ENCODE measurements around the gene ATP6V1B1. TPM values are rescaled to one million over a fixed set of nuclear protein-coding genes. Genes with fewer than 3 reads are reported as not detected.
"Not testable (repeated sequence)": the region's sequence is repeated elsewhere in the genome, so short reads cannot be mapped to it uniquely, and the experiment has no call there.

Gene ATP6V1B1
- total and polyA plus RNA-seq, 10 of the 15 experiments (the other 5 are each of a cell fraction or from before 2014, with no cell fraction given), result not detected

GRCh38 chr2:71011786-71012185, 76.1 kb downstream of the ATP6V1B1 start:
- DNase-seq (ENCODE audit: low read depth, low spot score); H3K4me2 ChIP-seq (ENCODE audit: control insufficient read depth, insufficient read depth); ATAC-seq; FAIRE-seq; H3K27ac ChIP-seq (ENCODE audit: control insufficient read depth, insufficient read depth); H3K9me3 ChIP-seq (replicated peaks; ENCODE audit: control insufficient read depth, insufficient read depth, low read length); SMC1A ChIA-PET (ENCODE audit: uncharacterized antibody, unreplicated experiment); BruUV-seq (replicated peaks); RAD21 ChIA-PET (ENCODE audit: unreplicated experiment); CTCF ChIA-PET; H2AFZ ChIP-seq (ENCODE audit: control insufficient read depth, low read depth, low read length); in situ Hi-C loops (cut with MboI); POLR2A ChIA-PET; H3K9ac ChIP-seq (ENCODE audit: control insufficient read depth, insufficient read depth, low read length); H3K79me2 ChIP-seq (ENCODE audit: control insufficient read depth, insufficient read depth, low read length); H3K36me3 ChIP-seq (ENCODE audit: control insufficient read depth in 2 of 2, insufficient read depth in 2 of 2, low read length in 1 of 2); H3K4me3 ChIP-seq; H4K20me1 ChIP-seq (ENCODE audit: control insufficient read depth, insufficient read depth); H3K4me1 ChIP-seq (ENCODE audit: control insufficient read depth, insufficient read depth, low read length); H3K27me3 ChIP-seq (replicated peaks in 1 of 2; ENCODE audit: control insufficient read depth in 2 of 2, insufficient read depth in 2 of 2, low read length in 1 of 2); intact Hi-C loops (cut with micrococcal nuclease; ENCODE audit: unreplicated experiment): not testable (repeated sequence)
- 18% methylated on average over 6 of the region's 6 CpGs for WGBS (ENCODE audit: insufficient coverage, insufficient replicate concordance, low lambda C conversion rate, missing lambda C conversion rate)

Small RNAs within 50 kb of the gene (small RNA-seq; reads per million reads assigned to genes)
- gene RF02272 (not detected), gene RN7SL160P (not detected)

Other genes starting within 250 kb of the ATP6V1B1 start
Only the 7 nearest of the 10 such genes appear.
- not detected in 2 replicates for gene FIGLA, start 145.3 kb upstream of the ATP6V1B1 start, total RNA-seq (2014; rRNA removed)
- not detected in 2 replicates for gene FIGLA, start 145.3 kb upstream of the ATP6V1B1 start, total RNA-seq (2014; rRNA removed; fragmentation: Illumina TruSeq; extraction: Trizol)
- not detected in 2 replicates for gene FIGLA, start 145.3 kb upstream of the ATP6V1B1 start, total RNA-seq (2021)
- gene FIGLA, start 145.3 kb upstream of the ATP6V1B1 start, polyA plus RNA-seq (2011; rRNA removed), result not detected in 2 replicates
- gene FIGLA, start 145.3 kb upstream of the ATP6V1B1 start, polyA plus RNA-seq (2014; fragmentation: Illumina TruSeq; extraction: Trizol), result not detected in 2 replicates
- not detected for gene FIGLA, start 145.3 kb upstream of the ATP6V1B1 start, polyA plus RNA-seq (2014; fragmentation: Nextera tagmentation; extraction: Ambion mirVana)
- gene FIGLA, start 145.3 kb upstream of the ATP6V1B1 start, polyA plus RNA-seq (2014; rRNA removed), result not detected in 2 replicates
- not detected for gene FIGLA, start 145.3 kb upstream of the ATP6V1B1 start, polyA plus RNA-seq (2016; fragmentation: Nextera tagmentation; extraction: Ambion mirVana)
- not detected in 2 replicates for gene CLEC4F, start 115.3 kb upstream of the ATP6V1B1 start, total RNA-seq (2014; rRNA removed)
- not detected in 2 replicates for gene CLEC4F, start 115.3 kb upstream of the ATP6V1B1 start, total RNA-seq (2014; rRNA removed; fragmentation: Illumina TruSeq; extraction: Trizol)
- not detected in 2 replicates for gene CLEC4F, start 115.3 kb upstream of the ATP6V1B1 start, total RNA-seq (2021)
- gene CLEC4F, start 115.3 kb upstream of the ATP6V1B1 start, polyA plus RNA-seq (2011; rRNA removed), result 0.03 TPM in 1 of 2 replicates, not detected in the other
- not detected in 2 replicates for gene CLEC4F, start 115.3 kb upstream of the ATP6V1B1 start, polyA plus RNA-seq (2014; fragmentation: Illumina TruSeq; extraction: Trizol)
- not detected for gene CLEC4F, start 115.3 kb upstream of the ATP6V1B1 start, polyA plus RNA-seq (2014; fragmentation: Nextera tagmentation; extraction: Ambion mirVana)
- not detected in 2 replicates for gene CLEC4F, start 115.3 kb upstream of the ATP6V1B1 start, polyA plus RNA-seq (2014; rRNA removed)
- gene CLEC4F, start 115.3 kb upstream of the ATP6V1B1 start, polyA plus RNA-seq (2016; fragmentation: Nextera tagmentation; extraction: Ambion mirVana), result not detected
- not detected in 2 replicates for gene CD207, start 100.1 kb upstream of the ATP6V1B1 start, total RNA-seq (2014; rRNA removed)
- gene CD207, start 100.1 kb upstream of the ATP6V1B1 start, total RNA-seq (2014; rRNA removed; fragmentation: Illumina TruSeq; extraction: Trizol), result not detected in 2 replicates
- not detected in 2 replicates for gene CD207, start 100.1 kb upstream of the ATP6V1B1 start, total RNA-seq (2021)
- gene CD207, start 100.1 kb upstream of the ATP6V1B1 start, polyA plus RNA-seq (2011; rRNA removed), result not detected in 2 replicates
- not detected in 2 replicates for gene CD207, start 100.1 kb upstream of the ATP6V1B1 start, polyA plus RNA-seq (2014; fragmentation: Illumina TruSeq; extraction: Trizol)
- gene CD207, start 100.1 kb upstream of the ATP6V1B1 start, polyA plus RNA-seq (2014; fragmentation: Nextera tagmentation; extraction: Ambion mirVana), result not detected
- gene CD207, start 100.1 kb upstream of the ATP6V1B1 start, polyA plus RNA-seq (2014; rRNA removed), result not detected in 2 replicates
- not detected for gene CD207, start 100.1 kb upstream of the ATP6V1B1 start, polyA plus RNA-seq (2016; fragmentation: Nextera tagmentation; extraction: Ambion mirVana)
- not detected in 2 replicates for gene VAX2, start 35.3 kb upstream of the ATP6V1B1 start, total RNA-seq (2014; rRNA removed)
- not detected in 2 replicates for gene VAX2, start 35.3 kb upstream of the ATP6V1B1 start, total RNA-seq (2014; rRNA removed; fragmentation: Illumina TruSeq; extraction: Trizol)
- gene VAX2, start 35.3 kb upstream of the ATP6V1B1 start, total RNA-seq (2021), result not detected in 2 replicates
- gene VAX2, start 35.3 kb upstream of the ATP6V1B1 start, polyA plus RNA-seq (2011; rRNA removed), result not detected in 2 replicates
- gene VAX2, start 35.3 kb upstream of the ATP6V1B1 start, polyA plus RNA-seq (2014; fragmentation: Illumina TruSeq; extraction: Trizol), result not detected in 2 replicates
- not detected for gene VAX2, start 35.3 kb upstream of the ATP6V1B1 start, polyA plus RNA-seq (2014; fragmentation: Nextera tagmentation; extraction: Ambion mirVana)
- not detected in 2 replicates for gene VAX2, start 35.3 kb upstream of the ATP6V1B1 start, polyA plus RNA-seq (2014; rRNA removed)
- not detected for gene VAX2, start 35.3 kb upstream of the ATP6V1B1 start, polyA plus RNA-seq (2016; fragmentation: Nextera tagmentation; extraction: Ambion mirVana)
- 0.11 TPM in 1 of 2 replicates, not detected in the other for gene ANKRD53, start 42.7 kb downstream of the ATP6V1B1 start, total RNA-seq (2014; rRNA removed)
- gene ANKRD53, start 42.7 kb downstream of the ATP6V1B1 start, total RNA-seq (2014; rRNA removed; fragmentation: Illumina TruSeq; extraction: Trizol), result not detected in 2 replicates
- gene ANKRD53, start 42.7 kb downstream of the ATP6V1B1 start, total RNA-seq (2021), result not detected in 2 replicates
- 0.04 TPM in 1 of 2 replicates, not detected in the other for gene ANKRD53, start 42.7 kb downstream of the ATP6V1B1 start, polyA plus RNA-seq (2011; rRNA removed)
- gene ANKRD53, start 42.7 kb downstream of the ATP6V1B1 start, polyA plus RNA-seq (2014; fragmentation: Illumina TruSeq; extraction: Trizol), result not detected in 2 replicates
- under 1 TPM in 1 of 2 experiments, not detected in 1; 0.04 TPM for gene ANKRD53, start 42.7 kb downstream of the ATP6V1B1 start, polyA plus RNA-seq (2014; fragmentation: Nextera tagmentation; extraction: Ambion mirVana)
- gene ANKRD53, start 42.7 kb downstream of the ATP6V1B1 start, polyA plus RNA-seq (2014; rRNA removed), result 0.04 TPM in 1 of 2 replicates, not detected in the other
- not detected for gene ANKRD53, start 42.7 kb downstream of the ATP6V1B1 start, polyA plus RNA-seq (2016; fragmentation: Nextera tagmentation; extraction: Ambion mirVana)
- gene TEX261, start 59.0 kb downstream of the ATP6V1B1 start, total RNA-seq (2014; rRNA removed), result 21.1 and 22.3 TPM in 2 replicates
- 25.6 and 29.7 TPM in 2 replicates for gene TEX261, start 59.0 kb downstream of the ATP6V1B1 start, total RNA-seq (2014; rRNA removed; fragmentation: Illumina TruSeq; extraction: Trizol)
- 37.5 and 46.7 TPM in 2 replicates for gene TEX261, start 59.0 kb downstream of the ATP6V1B1 start, total RNA-seq (2021)
- 57.0 and 75.6 TPM in 2 replicates for gene TEX261, start 59.0 kb downstream of the ATP6V1B1 start, polyA plus RNA-seq (2011; rRNA removed)
- gene TEX261, start 59.0 kb downstream of the ATP6V1B1 start, polyA plus RNA-seq (2014; fragmentation: Illumina TruSeq; extraction: Trizol), result 59.5 and 64.9 TPM in 2 replicates
- gene TEX261, start 59.0 kb downstream of the ATP6V1B1 start, polyA plus RNA-seq (2014; fragmentation: Nextera tagmentation; extraction: Ambion mirVana), result 10 to 100 TPM in 1 of 2 experiments, 1 to 10 TPM in 1; 5.5 to 11.1 TPM
- gene TEX261, start 59.0 kb downstream of the ATP6V1B1 start, polyA plus RNA-seq (2014; rRNA removed), result 41.3 and 45.9 TPM in 2 replicates
- gene TEX261, start 59.0 kb downstream of the ATP6V1B1 start, polyA plus RNA-seq (2016; fragmentation: Nextera tagmentation; extraction: Ambion mirVana), result 10 to 100 TPM; 39.4 to 45.1 TPM
- 110 and 116 TPM in 2 replicates for gene NAGK, start 132.7 kb downstream of the ATP6V1B1 start, total RNA-seq (2014; rRNA removed)
- gene NAGK, start 132.7 kb downstream of the ATP6V1B1 start, total RNA-seq (2014; rRNA removed; fragmentation: Illumina TruSeq; extraction: Trizol), result 67.7 and 74.4 TPM in 2 replicates
- gene NAGK, start 132.7 kb downstream of the ATP6V1B1 start, total RNA-seq (2021), result 123 and 135 TPM in 2 replicates
- gene NAGK, start 132.7 kb downstream of the ATP6V1B1 start, polyA plus RNA-seq (2011; rRNA removed), result 65.3 and 85.5 TPM in 2 replicates
- gene NAGK, start 132.7 kb downstream of the ATP6V1B1 start, polyA plus RNA-seq (2014; fragmentation: Illumina TruSeq; extraction: Trizol), result 71.3 and 115 TPM in 2 replicates
- gene NAGK, start 132.7 kb downstream of the ATP6V1B1 start, polyA plus RNA-seq (2014; fragmentation: Nextera tagmentation; extraction: Ambion mirVana), result 10 to 100 TPM; 67.8 to 72.5 TPM
- gene NAGK, start 132.7 kb downstream of the ATP6V1B1 start, polyA plus RNA-seq (2014; rRNA removed), result 131 and 137 TPM in 2 replicates
- gene NAGK, start 132.7 kb downstream of the ATP6V1B1 start, polyA plus RNA-seq (2016; fragmentation: Nextera tagmentation; extraction: Ambion mirVana), result 100 to 1,000 TPM; 121 to 122 TPM

All from GM12878 (cell line).